Neural crest cell (in vitro differentiated cells): Measurements from ENCODE around the gene SFXN3. TPM values are rescaled to one million over a fixed set of nuclear protein-coding genes. Genes with fewer than 3 reads are reported as not detected.

Experiments
- DNase-seq: peaks from one replicate; pipeline ENCODE4 v3.0.0; 2021; ENCODE audit warnings: low read depth, mixed read lengths, low spot score
- H3K27ac Mint-ChIP-seq: one replicate; pipeline ENCODE4 v1.8.0; 2021; ENCODE audit warnings: mild to moderate bottlenecking, mixed read lengths; ENCODE audit not compliant: unreplicated experiment
- H3K27me3 Mint-ChIP-seq: 2 replicates; pipeline ENCODE4 v1.8.0; 2021; ENCODE audit warnings: low read depth, mild to moderate bottlenecking, mixed read lengths
- H3K36me3 Mint-ChIP-seq: 2 replicates; pipeline ENCODE4 v1.8.0; 2021; ENCODE audit warnings: low read depth, mild to moderate bottlenecking, mixed read lengths
- H3K4me1 Mint-ChIP-seq: 2 replicates; pipeline ENCODE4 v1.8.0; 2021; ENCODE audit warnings: mixed read lengths
- H3K4me3 Mint-ChIP-seq: one replicate; pipeline ENCODE4 v1.8.0; 2021; ENCODE audit warnings: mild to moderate bottlenecking, mixed read lengths
- H3K9me3 Mint-ChIP-seq: 2 replicates; pipeline ENCODE4 v1.8.0; 2021; ENCODE audit warnings: mixed read lengths
- CTCF ChIP-seq: fragments of 200-600 bp; sonication (generic); conservative IDR thresholded peaks from 2 replicates; pipeline ENCODE4 v1.5.0; 2021; ENCODE audit warnings: antibody characterized with exemption, mild to moderate bottlenecking
- total RNA-seq: library from RNA; stranded (reverse); gene quantifications from 2 replicates; pipeline ENCODE4 v1.2.1, GENCODE V29; 2021

Gene SFXN3
- total RNA-seq, 1 donor from 2014 or later = 2.1 TPM

GRCh38 chr10:100986623-100986951 is 44.4 kb upstream of the SFXN3 start:
- H3K4me1 Mint-ChIP-seq = peaks cover 21% of the 10 kb centered on the region
- H3K9me3 Mint-ChIP-seq = no peaks in the 10 kb centered on the region
- no peak for DNase-seq
- H3K4me3 Mint-ChIP-seq = peak overlapping the region; percentile 96
- H3K36me3 Mint-ChIP-seq = peaks cover 10% of the 10 kb centered on the region
- no peak for TF ChIP-seq CTCF
- H3K27me3 Mint-ChIP-seq = no peaks in the 10 kb centered on the region
- H3K27ac Mint-ChIP-seq = no peak overlapping the region

DNA sequence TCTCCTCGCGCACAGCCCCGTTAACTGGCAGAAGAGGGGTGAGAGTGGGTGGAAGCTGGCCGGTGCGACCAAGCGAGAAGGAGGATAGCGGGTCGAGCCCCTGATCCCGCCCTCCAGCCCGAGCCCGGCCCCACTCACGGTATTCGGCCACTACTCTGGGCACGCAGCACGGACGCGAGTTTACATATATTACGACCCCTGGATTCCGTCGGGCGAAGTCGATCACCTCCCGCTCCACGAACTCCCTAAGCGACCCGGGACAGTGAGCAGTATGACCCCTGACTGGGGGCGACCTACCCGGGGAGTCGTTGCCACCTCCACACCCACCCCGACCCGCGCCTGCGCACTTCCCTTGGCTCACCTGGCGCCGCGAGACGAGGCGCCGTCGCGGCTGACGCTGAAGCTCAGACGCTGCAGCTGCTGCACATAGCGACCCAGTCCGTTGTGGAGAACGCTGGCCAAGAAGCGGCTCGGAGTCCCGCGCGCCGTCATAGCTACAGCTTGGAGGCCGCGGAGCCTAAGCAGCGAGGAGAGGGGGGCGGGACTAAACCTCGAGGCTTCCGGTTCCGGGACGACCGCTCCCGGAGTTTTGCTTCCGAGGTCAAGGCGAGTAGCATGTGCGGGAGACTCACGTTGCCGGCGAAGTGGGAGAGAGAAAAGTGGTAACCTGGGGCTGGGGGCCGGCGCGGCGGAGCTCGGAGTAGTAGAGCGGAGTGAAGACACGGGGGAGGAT is 43.9 kb upstream of the SFXN3 start, which contains the start of the genes MRPL43 and TWNK:
TSS of gene MRPL43 (minus strand) at position 546 of the 733 bp plus-strand sequence. CDS start at position 492, 54 bp downstream.
TSS of gene TWNK (plus strand) at position 592 of the 733 bp plus-strand sequence. CDS start 668 bp downstream, outside the sequence.
- peaks cover 10% of the 10 kb centered on the region for H3K36me3 Mint-ChIP-seq
- DNase-seq = peak; percentile 79
- peak within 1 kb of the TSS; percentile 96 for H3K4me3 Mint-ChIP-seq
- peak within 1 kb of the TSS; percentile 91 for H3K27ac Mint-ChIP-seq
- H3K9me3 Mint-ChIP-seq = no peaks in the 10 kb centered on the region
- H3K4me1 Mint-ChIP-seq = peaks cover 21% of the 10 kb centered on the region
- no peaks in the 10 kb centered on the region for H3K27me3 Mint-ChIP-seq
- TF ChIP-seq CTCF = no peak

- Mint-ChIP-seq H3K27ac (peak overlapping the region; percentile 91), H3K4me3 (peak overlapping the region; percentile 96), H3K4me1 (peaks cover 21% of the 10 kb centered on the region)
Measured at GRCh38 chr10:100987685-100988049, 43.4 kb upstream of the SFXN3 start.

DNA sequence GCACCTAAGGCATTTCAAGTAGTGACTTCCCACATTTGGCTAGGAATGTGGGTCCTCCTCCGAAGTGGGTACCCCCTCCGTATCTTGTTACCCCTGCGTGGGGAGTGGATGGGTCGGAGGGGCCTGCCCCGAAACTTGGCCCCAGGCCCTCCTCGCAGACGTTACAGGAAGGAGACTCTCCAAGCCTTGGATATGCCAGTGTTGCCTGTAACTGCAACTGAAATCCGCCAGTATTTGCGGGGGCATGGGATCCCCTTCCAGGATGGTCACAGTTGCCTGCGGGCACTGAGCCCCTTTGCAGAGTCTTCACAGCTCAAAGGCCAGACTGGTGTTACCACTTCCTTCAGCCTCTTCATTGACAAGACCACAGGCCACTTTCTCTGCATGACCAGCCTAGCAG is 42.9 kb upstream of the SFXN3 start:
- Mint-ChIP-seq H3K4me1 (peaks cover 21% of the 10 kb centered on the region), H3K27me3 (no peaks in the 10 kb centered on the region), H3K36me3 (peaks cover 10% of the 10 kb centered on the region), H3K27ac (no peak overlapping the region), H3K4me3 (peak overlapping the region; percentile 96), H3K9me3 (no peaks in the 10 kb centered on the region)
- no peak for TF ChIP-seq CTCF
- DNase-seq = no peak

More at GRCh38 chr10:100987685-100988049, 43.4 kb upstream of the SFXN3 start:
- no peak for DNase-seq
- peaks cover 10% of the 10 kb centered on the region for H3K36me3 Mint-ChIP-seq
- no peaks in the 10 kb centered on the region for H3K27me3 Mint-ChIP-seq
- no peak for TF ChIP-seq CTCF
- H3K9me3 Mint-ChIP-seq = no peaks in the 10 kb centered on the region

- Mint-ChIP-seq H3K4me3 (peak overlapping the region; percentile 49), H3K4me1 (peaks cover 28% of the 10 kb centered on the region), H3K27me3 (no peaks in the 10 kb centered on the region), H3K27ac (no peak overlapping the region), H3K36me3 (peaks cover 10% of the 10 kb centered on the region), H3K9me3 (no peaks in the 10 kb centered on the region)
- no peak for TF ChIP-seq CTCF
- no peak for DNase-seq
Measured at GRCh38 chr10:100989088-100989487, 41.9 kb upstream of the SFXN3 start.
